GM18499 (cell line): ENCODE data around the gene TDRD7.
A peak's percentile ranks its signal among the peaks of the same experiment; 100 is the strongest.

ENCODE experiments used
- ATAC-seq: cut with Tn5 transposase; IDR thresholded peaks from one replicate; pipeline ENCODE4 v1.9.1; 2021; ENCODE audit warnings: moderate number of reproducible peaks; ENCODE audit not compliant: insufficient read depth, unreplicated experiment

The TDRD7 gene

GRCh38 chr9:97387504-97387886 is 24.4 kb upstream of the TDRD7 start:
- ATAC-seq, result no peak

GRCh38 chr9:97387936-97388684 is 23.8 kb upstream of the TDRD7 start:
- no peak for ATAC-seq

GRCh38 chr9:97388721-97389238 is 23.1 kb upstream of the TDRD7 start:
- ATAC-seq, result peak; percentile 65

GRCh38 chr9:97389249-97389648 is 22.6 kb upstream of the TDRD7 start:
- ATAC-seq, result no peak

- ATAC-seq, result no peak
Observed at GRCh38 chr9:97390791-97391406, 21.0 kb upstream of the TDRD7 start.

- ATAC-seq, result no peak
Observed at GRCh38 chr9:97394881-97395280, 17.0 kb upstream of the TDRD7 start.

- no peak for ATAC-seq
Observed at GRCh38 chr9:97395745-97396144, 16.2 kb upstream of the TDRD7 start.

- no peak for ATAC-seq
Observed at GRCh38 chr9:97396256-97396655, 15.6 kb upstream of the TDRD7 start.

- peak; percentile 44 for ATAC-seq
Observed at GRCh38 chr9:97397220-97397619, 14.7 kb upstream of the TDRD7 start.

GRCh38 chr9:97398999-97399758 is 12.7 kb upstream of the TDRD7 start:
- ATAC-seq, result no peak

- ATAC-seq, result no peak
Observed at GRCh38 chr9:97403746-97404316, 8.1 kb upstream of the TDRD7 start.

- ATAC-seq, result no peak
Observed at GRCh38 chr9:97405551-97405950, 6.3 kb upstream of the TDRD7 start.

GRCh38 chr9:97406620-97407177 is 5.2 kb upstream of the TDRD7 start:
- no peak for ATAC-seq

- ATAC-seq, result no peak
Observed at GRCh38 chr9:97408562-97408961, 3.3 kb upstream of the TDRD7 start.

GRCh38 chr9:97411440-97411788 is 482 bp upstream of the TDRD7 start:
- ATAC-seq, result no peak

- no peak for ATAC-seq
Observed at GRCh38 chr9:97412626-97413385, 910 bp downstream of the TDRD7 start.

- ATAC-seq, result no peak
Observed at GRCh38 chr9:97413462-97413861, 1.6 kb downstream of the TDRD7 start.

GRCh38 chr9:97415146-97415545 is 3.2 kb downstream of the TDRD7 start:
- ATAC-seq, result no peak

GRCh38 chr9:97418880-97419279 is 7.0 kb downstream of the TDRD7 start:
- ATAC-seq, result no peak

GRCh38 chr9:97419309-97419867 is 7.5 kb downstream of the TDRD7 start:
- ATAC-seq, result no peak
